Spleen (tissue), 11 donors: Measurements from ENCODE around the gene MYO3A. TPM values are rescaled to one million over a fixed set of nuclear protein-coding genes. Genes with fewer than 3 reads are reported as not detected.
"Not testable (repeated sequence)": the region's sequence is repeated elsewhere in the genome, so short reads cannot be mapped to it uniquely, and the experiment has no call there.

Experiments used
- DNase-seq: peaks from one replicate; pipeline ENCODE4 v3.0.0-alpha.2; 2020
- H3K27ac ChIP-seq, 8 donors: fragments of 200-600 bp; sonication (generic) in 7 of 8; 1 replicate in 4 of 8; 2 replicates in 4 of 8; pipeline versions ENCODE4 v1.5.0 to v1.8.0; 2016 to 2021; ENCODE audit warnings: inconsistent platforms in 4 of 8, mild to moderate bottlenecking in 4 of 8, moderate library complexity in 1 of 8
- H3K27me3 ChIP-seq, 7 donors: fragments of 200-600 bp; sonication (generic) in 6 of 7; replicated peaks in 1 of 7; 1 replicate in 4 of 7; 2 replicates in 3 of 7; pipeline versions ENCODE4 v1.5.0 to v1.8.0; 2016 to 2021; ENCODE audit warnings: inconsistent platforms in 3 of 7, mild to moderate bottlenecking in 1 of 7
- H3K36me3 ChIP-seq, 6 donors: fragments of 200-600 bp; sonication (generic) in 5 of 6; 1 replicate in 4 of 6; 2 replicates in 2 of 6; pipeline versions ENCODE4 v1.5.0 to v1.8.0; 2016 to 2021; ENCODE audit warnings: inconsistent platforms in 2 of 6
- H3K4me1 ChIP-seq, 6 donors: fragments of 200-600 bp; sonication (generic) in 5 of 6; 1 replicate in 3 of 6; 2 replicates in 3 of 6; pipeline versions ENCODE4 v1.5.0 to v1.8.0; 2016 to 2021; ENCODE audit warnings: inconsistent platforms in 3 of 6
- H3K4me3 ChIP-seq, 8 donors: fragments of 200-600 bp; sonication (generic) in 7 of 8; 1 replicate in 4 of 8; 2 replicates in 4 of 8; pipeline versions ENCODE4 v1.5.0 to v1.8.0; 2016 to 2021; ENCODE audit warnings: inconsistent platforms in 4 of 8, mild to moderate bottlenecking in 4 of 8, moderate library complexity in 2 of 8
- H3K9me3 ChIP-seq, 8 donors: fragments of 200-600 bp; sonication (generic) in 7 of 8; 1 replicate in 4 of 8; 2 replicates in 4 of 8; pipeline versions ENCODE4 v1.5.0 to v1.8.0; 2016 to 2021; ENCODE audit warnings: inconsistent platforms in 4 of 8
- CTCF ChIP-seq, 11 experiments: fragments of 200-600 bp in 7 of 11; fragments of 450-650 bp in 4 of 11; sonication (generic) in 4 of 11; IDR thresholded peaks in 8 of 11; conservative IDR thresholded peaks in 3 of 11; 1 replicate in 7 of 11; 2 replicates in 4 of 11; pipeline versions ENCODE4 v1.4.0 to v1.8.0; 2016 to 2021; ENCODE audit warnings: antibody characterized with exemption in 11 of 11, inconsistent platforms in 4 of 11, mild to moderate bottlenecking in 1 of 11
- POLR2A ChIP-seq, 3 donors: fragments of 450-650 bp; IDR thresholded peaks; one replicate each; pipeline ENCODE4 v1.5.1; 2017; ENCODE audit warnings: antibody characterized with exemption in 3 of 3, mild to moderate bottlenecking in 1 of 3
- POLR2AphosphoS5 ChIP-seq, 3 donors: sonication (generic); formaldehyde crosslinking; IDR thresholded peaks; one replicate each; pipeline ENCODE4 v1.5.1; 2017; ENCODE audit warnings: antibody characterized with exemption in 3 of 3
- WGBS, 5 donors: extraction: QIAGEN DNeasy Blood & Tissue Kit in 3 of 5; methylation state at CpG; one replicate each; pipeline versions ENCODE4 v1.1.5 to v1.1.7; 2013 to 2018; 5-methylcytosine and 5-hydroxymethylcytosine counted together
- intact Hi-C: fragments of 100-400 bp; cut with DNase I; formaldehyde crosslinking; loops from one replicate; pipeline ENCODE4 v1.15.0; 2023; ENCODE audit warnings: low total_unique reads
- polyA plus RNA-seq, 3 donors: library from polyadenylated mRNA; stranded (reverse); fragments of 200-250 nt; gene quantifications; one replicate each; pipeline ENCODE4 v1.2.1, GENCODE V29; 2013
- total RNA-seq, 7 donors: library from RNA; depleted of rRNA in 3 of 7; stranded (reverse); fragments of >200 nt in 3 of 7; fragmentation: NEBNext Ultra II Directional in 4 of 7; extraction: Animal tissue kit (Norgen Biotek cat#: 25700) in 4 of 7; gene quantifications; one replicate each; pipeline versions ENCODE4 v1.1.0 to v1.2.1, GENCODE V29; 2016 to 2021
- donor health status: healthy with polysubstance abuse.
- donor health status: DM: no; HTN: no; CAD: no; lungs with moderate emphysema.
- donor health status: DM: no; HTN: no; CAD: no.
- donor health status: Bipolar disorder and iron deficiency.
- donor health status: healthy.
- donor health status: DM: no; HTN: no; CAD: no.
- donor health status: DM: yes; HTN: yes; CAD: no.

Gene MYO3A
- total and polyA plus RNA-seq, 10 donors = 0.09 to 1.3 (median 0.34) TPM; not detected in 1

- Histone ChIP-seq H3K4me3 (no peak overlapping the region), H3K27me3 (no peaks in the 10 kb centered on the region), H3K27ac (no peak overlapping the region), H3K36me3 (no peaks in the 10 kb centered on the region), H3K4me1 (no peaks in the 10 kb centered on the region), H3K9me3 (no peaks in the 10 kb centered on the region)
- 51 to 64% (median 58%) methylated on average over 1 of the region's 1 CpG for WGBS, 5 donors
- intact Hi-C loops = no loop called here
- no peak for DNase-seq
- no peak for TF ChIP-seq POLR2A (IDR thresholded peaks at IDR 0.05)
- no peak for TF ChIP-seq POLR2AphosphoS5 (IDR thresholded peaks at IDR 0.05)
- TF ChIP-seq CTCF (IDR thresholded peaks at IDR 0.05 in 8 of 11, conservative IDR thresholded peaks at IDR 0.05 in 3 of 11) = no peak
These were observed 133.7 kb downstream of the MYO3A start for GRCh38 chr10:26067680-26068079.

GRCh38 chr10:26080971-26081370 is 146.9 kb downstream of the MYO3A start:
- DNase-seq, H3K27me3 ChIP-seq, intact Hi-C loops, H3K4me3 ChIP-seq, H3K36me3 ChIP-seq, H3K9me3 ChIP-seq, H3K27ac ChIP-seq, H3K4me1 ChIP-seq: not testable (repeated sequence)
- 76 to 93% (median 87%) methylated on average over 5 to 7 of the region's 7 CpGs for WGBS, 5 donors

- DNase-seq = no peak
- Histone ChIP-seq H3K36me3 (no peaks in the 10 kb centered on the region), H3K27me3 (peaks cover 0 to 5% (median 0%) of the 10 kb centered on the region in 7 donors), H3K4me1 (no peaks in the 10 kb centered on the region), H3K9me3 (no peaks in the 10 kb centered on the region), H3K4me3 (no peak overlapping the region), H3K27ac (no peak overlapping the region)
- TF ChIP-seq POLR2AphosphoS5 (IDR thresholded peaks at IDR 0.05) (no peak), CTCF (IDR thresholded peaks at IDR 0.05 in 8 of 11, conservative IDR thresholded peaks at IDR 0.05 in 3 of 11) (no peak), POLR2A (IDR thresholded peaks at IDR 0.05) (no peak)
- intact Hi-C loops = no loop called here
- 81 to 93% (median 84%) methylated on average over 4 of the region's 4 CpGs for WGBS, 5 donors
These were observed 147.4 kb downstream of the MYO3A start for GRCh38 chr10:26081459-26081858.

GRCh38 chr10:26085549-26085948 is 151.5 kb downstream of the MYO3A start:
- no peak for DNase-seq
- Histone ChIP-seq H3K36me3 (no peaks in the 10 kb centered on the region), H3K4me3 (no peak overlapping the region), H3K27me3 (peaks cover 0 to 5% (median 0%) of the 10 kb centered on the region in 7 donors), H3K4me1 (no peaks in the 10 kb centered on the region), H3K9me3 (no peaks in the 10 kb centered on the region), H3K27ac (no peak overlapping the region)
- intact Hi-C loops = no loop called here
- 77 to 83% (median 78%) methylated on average over 3 of the region's 3 CpGs for WGBS, 5 donors
- TF ChIP-seq POLR2A (IDR thresholded peaks at IDR 0.05) (no peak), CTCF (IDR thresholded peaks at IDR 0.05 in 8 of 11, conservative IDR thresholded peaks at IDR 0.05 in 3 of 11) (no peak), POLR2AphosphoS5 (IDR thresholded peaks at IDR 0.05) (no peak)

- Histone ChIP-seq H3K9me3 (no peaks in the 10 kb centered on the region), H3K4me3 (no peak overlapping the region), H3K27me3 (no peaks in the 10 kb centered on the region), H3K27ac (no peak overlapping the region), H3K36me3 (no peaks in the 10 kb centered on the region), H3K4me1 (no peaks in the 10 kb centered on the region)
- WGBS, 5 donors = 79 to 93% (median 88%) methylated on average over 3 of the region's 3 CpGs
- DNase-seq = no peak
- TF ChIP-seq POLR2AphosphoS5 (IDR thresholded peaks at IDR 0.05) = no peak
- no peak for TF ChIP-seq CTCF (IDR thresholded peaks at IDR 0.05 in 8 of 11, conservative IDR thresholded peaks at IDR 0.05 in 3 of 11)
- TF ChIP-seq POLR2A (IDR thresholded peaks at IDR 0.05) = no peak
- intact Hi-C loops = no loop called here
These were observed 153.6 kb downstream of the MYO3A start for GRCh38 chr10:26087666-26088065.
